ENCODE data around the gene MUS81.
A peak's percentile ranks its signal among the peaks of the same experiment; 100 is the strongest.

MUS81 gene, protein sequence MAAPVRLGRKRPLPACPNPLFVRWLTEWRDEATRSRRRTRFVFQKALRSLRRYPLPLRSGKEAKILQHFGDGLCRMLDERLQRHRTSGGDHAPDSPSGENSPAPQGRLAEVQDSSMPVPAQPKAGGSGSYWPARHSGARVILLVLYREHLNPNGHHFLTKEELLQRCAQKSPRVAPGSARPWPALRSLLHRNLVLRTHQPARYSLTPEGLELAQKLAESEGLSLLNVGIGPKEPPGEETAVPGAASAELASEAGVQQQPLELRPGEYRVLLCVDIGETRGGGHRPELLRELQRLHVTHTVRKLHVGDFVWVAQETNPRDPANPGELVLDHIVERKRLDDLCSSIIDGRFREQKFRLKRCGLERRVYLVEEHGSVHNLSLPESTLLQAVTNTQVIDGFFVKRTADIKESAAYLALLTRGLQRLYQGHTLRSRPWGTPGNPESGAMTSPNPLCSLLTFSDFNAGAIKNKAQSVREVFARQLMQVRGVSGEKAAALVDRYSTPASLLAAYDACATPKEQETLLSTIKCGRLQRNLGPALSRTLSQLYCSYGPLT

GRCh38 chr11:65860278-65861164 lies at the start of gene MUS81:
TSS of gene MUS81 (plus strand) at chr11:65860433. CDS start at chr11:65860754, 321 bp downstream.
- peak within 1 kb of the TSS; percentile 84 for H3K4me3 ChIP-seq (ENCODE audit: control insufficient read depth, low read depth, low read length)
- DNase-seq (ENCODE audit: low read depth) = peak; percentile 88
- TF ChIP-seq, protein P1, sequence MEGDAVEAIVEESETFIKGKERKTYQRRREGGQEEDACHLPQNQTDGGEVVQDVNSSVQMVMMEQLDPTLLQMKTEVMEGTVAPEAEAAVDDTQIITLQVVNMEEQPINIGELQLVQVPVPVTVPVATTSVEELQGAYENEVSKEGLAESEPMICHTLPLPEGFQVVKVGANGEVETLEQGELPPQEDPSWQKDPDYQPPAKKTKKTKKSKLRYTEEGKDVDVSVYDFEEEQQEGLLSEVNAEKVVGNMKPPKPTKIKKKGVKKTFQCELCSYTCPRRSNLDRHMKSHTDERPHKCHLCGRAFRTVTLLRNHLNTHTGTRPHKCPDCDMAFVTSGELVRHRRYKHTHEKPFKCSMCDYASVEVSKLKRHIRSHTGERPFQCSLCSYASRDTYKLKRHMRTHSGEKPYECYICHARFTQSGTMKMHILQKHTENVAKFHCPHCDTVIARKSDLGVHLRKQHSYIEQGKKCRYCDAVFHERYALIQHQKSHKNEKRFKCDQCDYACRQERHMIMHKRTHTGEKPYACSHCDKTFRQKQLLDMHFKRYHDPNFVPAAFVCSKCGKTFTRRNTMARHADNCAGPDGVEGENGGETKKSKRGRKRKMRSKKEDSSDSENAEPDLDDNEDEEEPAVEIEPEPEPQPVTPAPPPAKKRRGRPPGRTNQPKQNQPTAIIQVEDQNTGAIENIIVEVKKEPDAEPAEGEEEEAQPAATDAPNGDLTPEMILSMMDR (IDR thresholded peaks at IDR 0.05; ENCODE audit: control insufficient read depth, insufficient read depth, low read depth, low read length, missing control alignments) = peak; percentile 92

DNA sequence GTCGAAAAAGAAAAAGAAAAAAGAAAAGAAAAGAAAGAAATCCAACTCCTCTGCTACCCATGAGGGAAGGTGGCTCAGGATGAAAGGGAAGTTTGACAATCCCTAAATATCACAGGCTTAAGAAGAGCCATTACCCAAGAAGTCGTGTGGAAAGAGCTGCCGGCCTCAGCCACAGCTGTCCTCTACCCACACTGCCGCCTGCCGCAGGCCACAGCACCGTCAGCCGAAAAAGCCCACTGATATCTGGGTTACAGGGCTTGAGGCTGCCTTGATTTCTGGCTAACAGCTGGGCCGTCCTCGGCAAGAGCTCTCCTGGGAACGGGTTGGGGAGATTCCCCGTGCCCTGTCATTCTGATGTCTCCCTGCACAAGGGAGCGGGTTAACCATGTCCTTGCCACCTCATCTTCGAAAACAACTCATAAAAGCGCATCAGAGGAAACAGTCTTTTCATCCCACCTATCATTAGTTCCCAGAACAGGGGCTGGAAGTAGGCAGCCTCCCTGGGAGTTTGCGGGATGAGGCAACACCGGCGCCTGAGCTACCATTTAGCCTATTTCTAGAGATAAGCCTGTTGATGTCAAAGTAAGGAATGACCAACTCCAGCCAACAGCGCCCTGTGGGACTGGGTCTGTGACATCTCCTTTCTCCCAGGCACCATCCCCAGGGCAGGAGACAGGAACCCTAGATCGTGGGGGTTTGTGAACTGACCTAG lies 48.3 kb upstream of the MUS81 start:
- DNase-seq (ENCODE audit: low read depth) = no peak
- TF ChIP-seq, protein P1 (IDR thresholded peaks at IDR 0.05; ENCODE audit: control insufficient read depth, insufficient read depth, low read depth, low read length, missing control alignments) = no peak
- H3K4me3 ChIP-seq (ENCODE audit: control insufficient read depth, low read depth, low read length) = no peak overlapping the region

DNA sequence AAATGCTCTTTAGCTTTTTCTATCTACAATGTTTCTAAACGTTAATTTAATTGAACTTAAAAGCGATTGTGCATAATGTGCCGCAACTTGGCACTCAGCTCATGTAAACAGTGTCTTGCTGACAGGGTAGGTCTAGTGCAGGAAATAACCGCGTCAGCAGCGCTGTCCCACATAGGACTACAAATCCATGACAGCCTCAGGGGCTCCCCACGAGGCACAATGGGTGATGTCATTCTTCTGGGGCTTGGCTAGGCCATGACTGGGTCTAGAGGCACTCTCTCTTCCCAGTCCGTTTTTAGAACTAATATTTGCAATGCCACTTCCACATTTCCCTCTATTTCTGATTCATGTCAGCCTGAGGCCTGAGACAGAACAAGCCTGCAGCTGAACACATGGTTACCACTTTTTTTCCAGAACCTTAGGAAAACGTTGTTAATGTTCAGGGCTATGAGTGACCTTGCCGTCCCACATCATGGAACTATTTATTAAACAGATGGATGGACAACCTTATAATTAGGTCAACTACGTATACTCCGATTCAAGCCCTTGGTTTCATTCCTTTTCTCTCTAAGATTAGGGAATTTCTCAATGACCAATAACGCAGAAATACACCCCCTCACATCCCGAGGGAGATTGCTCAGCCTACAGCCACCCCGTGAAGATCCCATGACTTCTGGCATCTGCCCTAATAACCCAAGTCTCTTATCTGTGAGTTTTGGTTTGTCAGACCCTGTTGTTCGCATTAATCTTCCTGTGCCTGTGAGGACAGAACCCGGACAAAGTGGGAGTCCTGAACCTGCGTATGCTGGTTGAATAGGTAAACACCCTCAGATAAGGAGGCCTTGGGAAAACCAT lies 45.9 kb upstream of the MUS81 start:
- H3K4me3 ChIP-seq (ENCODE audit: control insufficient read depth, low read depth, low read length) = no peak overlapping the region
- TF ChIP-seq, protein P1 (IDR thresholded peaks at IDR 0.05; ENCODE audit: control insufficient read depth, insufficient read depth, low read depth, low read length, missing control alignments) = no peak
- no peak for DNase-seq (ENCODE audit: low read depth)

GRCh38 chr11:65814986-65815565 lies 45.2 kb upstream of the MUS81 start:
- no peak overlapping the region for H3K4me3 ChIP-seq (ENCODE audit: control insufficient read depth, low read depth, low read length)
- TF ChIP-seq, protein P1 (IDR thresholded peaks at IDR 0.05; ENCODE audit: control insufficient read depth, insufficient read depth, low read depth, low read length, missing control alignments) = no peak
- DNase-seq (ENCODE audit: low read depth) = no peak

DNA sequence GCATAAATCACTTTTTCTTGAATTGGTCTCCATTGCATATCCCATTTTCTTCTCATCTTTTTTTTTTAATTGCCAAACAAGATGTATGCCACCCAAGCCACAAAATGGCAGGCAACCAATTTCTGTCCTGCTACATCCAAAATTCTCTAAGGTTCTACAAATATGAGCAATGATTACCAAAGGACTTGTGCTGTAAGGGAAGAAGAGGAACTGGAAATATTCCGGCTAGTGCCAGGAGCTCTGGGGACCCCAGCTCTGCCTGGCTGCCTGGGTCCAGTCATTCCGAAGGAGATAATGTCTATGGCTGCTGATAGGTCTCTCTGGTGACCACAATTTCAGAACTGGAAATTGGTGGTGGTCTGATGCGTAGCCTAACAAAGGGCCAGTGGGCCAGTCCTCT lies 43.5 kb upstream of the MUS81 start:
- TF ChIP-seq, protein P1 (IDR thresholded peaks at IDR 0.05; ENCODE audit: control insufficient read depth, insufficient read depth, low read depth, low read length, missing control alignments) = no peak
- H3K4me3 ChIP-seq (ENCODE audit: control insufficient read depth, low read depth, low read length) = no peak overlapping the region
- DNase-seq (ENCODE audit: low read depth) = no peak
